ENCODE measurements around the gene PIK3IP1.
A peak's percentile ranks its signal among the peaks of the same experiment; 100 is the strongest.
"Not testable (repeated sequence)": the region's sequence is repeated elsewhere in the genome, so short reads cannot be mapped to it uniquely, and the experiment has no call there.

PIK3IP1 gene

GRCh38 chr22:31259798-31260473, 32.4 kb downstream of the PIK3IP1 start:
- DNase-seq = peak in 1 of 10 donors; percentile 10
- intact Hi-C loops (cut with DNase I) = no loop called here

- intact Hi-C loops (cut with DNase I) = no loop called here
- no peak for DNase-seq
These were observed 38.3 kb downstream of the PIK3IP1 start for GRCh38 chr22:31253949-31254348.

GRCh38 chr22:31250740-31251600, 41.3 kb downstream of the PIK3IP1 start:
- DNase-seq = no peak
- intact Hi-C loops (cut with DNase I) = no loop called here

GRCh38 chr22:31248965-31249958, 43.0 kb downstream of the PIK3IP1 start:
- peak in 3 of 10 donors; percentile 22 to 29 (median 23) for DNase-seq
- intact Hi-C loops (cut with DNase I) = no loop called here

GRCh38 chr22:31248138-31248745, 44.0 kb downstream of the PIK3IP1 start:
- peak in 9 of 10 donors; percentile 28 to 94 (median 58) for DNase-seq
- intact Hi-C loops (cut with DNase I) = no loop called here

- no peak for DNase-seq
- intact Hi-C loops (cut with DNase I) = no loop called here
These were observed 44.6 kb downstream of the PIK3IP1 start for GRCh38 chr22:31247726-31248125.

GRCh38 chr22:31246687-31247086, 45.6 kb downstream of the PIK3IP1 start:
- intact Hi-C loops (cut with DNase I) = no loop called here
- no peak for DNase-seq

GRCh38 chr22:31245998-31246397, 46.3 kb downstream of the PIK3IP1 start:
- intact Hi-C loops (cut with DNase I); DNase-seq: not testable (repeated sequence)

GRCh38 chr22:31244943-31245451, 47.3 kb downstream of the PIK3IP1 start:
- intact Hi-C loops (cut with DNase I) = no loop called here
- DNase-seq = no peak

- no peak for DNase-seq
- intact Hi-C loops (cut with DNase I) = no loop called here
These were observed 48.0 kb downstream of the PIK3IP1 start for GRCh38 chr22:31244046-31244942.

GRCh38 chr22:31243339-31244045, 48.8 kb downstream of the PIK3IP1 start:
- intact Hi-C loops (cut with DNase I) = no loop called here
- DNase-seq = no peak

- intact Hi-C loops (cut with DNase I) = no loop called here
These were observed 50.4 kb downstream of the PIK3IP1 start for GRCh38 chr22:31241936-31242335.

GRCh38 chr22:31241200-31241599, 51.1 kb downstream of the PIK3IP1 start:
- intact Hi-C loops (cut with DNase I) = no loop called here
- no peak for DNase-seq

More at GRCh38 chr22:31241936-31242335, 50.4 kb downstream of the PIK3IP1 start:
- no peak for DNase-seq

GRCh38 chr22:31239771-31240370, 52.4 kb downstream of the PIK3IP1 start:
- DNase-seq = no peak
- intact Hi-C loops (cut with DNase I) = loop anchor here (10.0 kb wide), 2 partner anchors 155 to 295 kb away; partner anchors contain the start of gene SMTN

- intact Hi-C loops (cut with DNase I) = loop anchor here (10.0 kb wide), 2 partner anchors 153 to 293 kb away; partner anchors contain the start of gene SMTN
- DNase-seq = no peak
These were observed 54.2 kb downstream of the PIK3IP1 start for GRCh38 chr22:31238057-31238456.

GRCh38 chr22:31236044-31236443, 56.2 kb downstream of the PIK3IP1 start:
- intact Hi-C loops (cut with DNase I) = loop anchor here (10.0 kb wide), 2 partner anchors 151 to 291 kb away; partner anchors contain the start of gene SMTN
- not testable (repeated sequence) for DNase-seq

- intact Hi-C loops (cut with DNase I) = loop anchor here (10.0 kb wide), 2 partner anchors 150 to 290 kb away; partner anchors contain the start of gene SMTN
- no peak for DNase-seq
These were observed 57.2 kb downstream of the PIK3IP1 start for GRCh38 chr22:31235081-31235480.
